CD4-positive, alpha-beta T cell treated with Interleukin-15 for 1 hour (primary cell): Measurements from ENCODE around the gene SNX9.
A peak's percentile ranks its signal among the peaks of the same experiment; 100 is the strongest.
"Not testable (repeated sequence)": the region's sequence is repeated elsewhere in the genome, so short reads cannot be mapped to it uniquely, and the experiment has no call there.

Experiments
- DNase-seq: peaks from one replicate; pipeline ENCODE4 v3.0.0-alpha.2; 2020

Gene SNX9

GRCh38 chr6:157961153-157961831, 138.2 kb downstream of the SNX9 start:
- no peak for DNase-seq

GRCh38 chr6:157961832-157962575, 139.0 kb downstream of the SNX9 start:
- no peak for DNase-seq

DNA sequence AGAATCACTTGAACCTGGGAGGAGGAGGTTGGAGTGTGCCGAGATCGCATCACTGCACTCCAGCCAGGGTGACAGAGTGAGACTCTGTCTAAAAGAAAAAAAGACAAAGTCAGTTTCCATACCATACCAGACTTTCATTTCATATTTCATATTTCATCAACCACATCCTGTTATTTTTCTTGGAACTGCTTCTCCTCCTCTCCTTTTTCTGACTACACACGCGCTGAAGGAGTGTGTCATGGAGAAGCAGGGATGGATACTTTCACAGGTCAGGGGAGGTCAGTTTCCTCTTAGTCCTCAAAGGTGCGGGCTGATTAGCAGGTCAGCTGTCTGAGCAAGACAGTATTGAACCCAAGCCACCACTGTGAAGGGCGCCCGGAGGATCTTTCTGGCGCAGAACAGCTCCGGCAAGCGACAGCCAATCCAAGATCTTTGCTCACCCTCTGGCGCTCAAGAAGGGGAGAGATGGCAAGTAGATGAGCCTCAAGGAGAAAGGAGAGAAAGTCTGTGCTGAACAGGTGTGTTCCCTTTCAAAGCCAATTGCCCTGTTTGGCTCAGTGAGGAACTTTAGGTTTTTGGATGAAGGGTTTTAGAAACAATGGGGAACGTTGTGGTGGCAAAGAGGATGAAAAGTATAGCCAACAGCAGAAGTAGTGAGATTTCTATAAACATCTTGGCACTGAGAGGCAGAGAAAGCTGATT, 139.7 kb downstream of the SNX9 start:
- no peak for DNase-seq

- DNase-seq: no peak
Measured at GRCh38 chr6:157964100-157964499, 141.1 kb downstream of the SNX9 start.

DNA sequence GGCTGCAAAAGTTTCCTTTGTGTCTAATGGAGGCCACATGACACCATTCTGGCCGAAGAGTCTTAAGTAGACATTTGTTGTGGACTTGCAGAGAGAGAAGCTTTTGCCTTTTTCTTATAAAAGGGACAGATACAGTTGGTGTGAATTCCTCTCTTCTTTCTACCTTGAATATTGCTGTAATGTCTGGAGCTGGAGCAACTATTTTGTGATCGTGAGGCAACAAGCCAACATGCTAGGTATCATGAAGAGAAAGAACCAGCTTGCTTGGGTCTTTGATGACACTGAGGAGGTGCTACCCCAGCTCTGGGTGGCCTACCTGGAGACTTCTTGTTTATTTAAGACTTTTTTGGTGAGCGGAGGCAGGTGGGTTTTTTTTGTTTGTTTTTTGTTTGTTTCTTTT, 142.3 kb downstream of the SNX9 start:
- DNase-seq: no peak

DNA sequence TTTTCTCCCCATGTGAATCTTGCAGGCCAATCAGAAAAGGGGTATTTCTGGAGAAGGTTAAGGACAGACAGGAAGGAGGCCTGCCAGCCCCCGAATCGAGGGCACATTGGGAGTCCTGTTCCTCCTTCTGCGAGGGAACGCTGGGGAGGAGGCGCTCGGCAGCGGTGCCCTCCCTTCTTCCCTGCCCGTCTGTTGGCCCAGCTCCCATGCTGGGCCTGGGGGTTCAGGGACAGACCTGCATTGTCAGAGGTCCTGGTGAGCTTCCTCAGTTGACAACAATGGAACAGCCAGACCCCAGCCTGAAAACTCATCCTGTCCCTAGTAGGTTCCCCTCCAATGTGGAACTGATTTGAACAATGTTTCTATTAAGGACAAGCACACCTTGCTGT, 143.5 kb downstream of the SNX9 start:
- DNase-seq: no peak

DNA sequence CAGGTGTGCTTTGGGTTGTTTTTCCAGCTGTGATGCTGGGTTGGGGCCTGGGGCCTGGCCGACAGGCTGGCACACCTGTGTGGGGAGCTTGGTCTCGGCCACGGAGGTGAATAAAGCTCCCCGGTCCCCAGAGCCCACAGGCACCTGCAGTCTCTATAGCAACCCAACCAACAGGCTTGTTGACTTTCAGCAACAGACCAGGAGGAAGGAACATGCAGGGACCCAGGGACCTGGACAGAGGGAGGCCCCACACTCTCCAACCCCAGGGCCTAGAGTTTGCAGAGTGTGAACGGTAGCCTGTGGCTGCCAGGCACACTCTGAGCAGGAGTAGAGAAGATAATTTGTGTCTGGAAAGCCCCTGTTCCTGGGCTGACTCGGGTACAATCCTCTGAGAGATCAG, 144.0 kb downstream of the SNX9 start:
- DNase-seq: no peak

GRCh38 chr6:157967486-157967885, 144.4 kb downstream of the SNX9 start:
- no peak for DNase-seq

DNA sequence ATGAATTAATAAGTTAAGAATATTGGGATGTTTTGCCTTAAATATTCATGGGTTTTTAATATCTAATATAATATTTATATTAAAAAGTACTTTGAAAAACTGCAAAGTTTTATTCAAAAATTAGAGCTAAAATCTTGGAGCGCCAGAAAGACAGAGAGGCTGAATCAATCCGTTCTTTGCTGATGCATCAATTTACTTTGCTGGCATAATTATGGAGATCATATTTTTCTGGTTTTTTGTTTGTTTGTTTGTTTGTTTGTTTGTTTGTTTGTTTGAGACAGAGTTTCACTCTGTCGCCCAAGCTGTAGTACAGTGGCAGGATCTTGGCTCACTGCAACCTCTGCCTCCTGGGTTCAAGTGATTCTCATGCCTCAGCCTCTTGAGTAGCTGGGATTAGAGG, 149.1 kb downstream of the SNX9 start:
- DNase-seq: not testable (repeated sequence)

DNA sequence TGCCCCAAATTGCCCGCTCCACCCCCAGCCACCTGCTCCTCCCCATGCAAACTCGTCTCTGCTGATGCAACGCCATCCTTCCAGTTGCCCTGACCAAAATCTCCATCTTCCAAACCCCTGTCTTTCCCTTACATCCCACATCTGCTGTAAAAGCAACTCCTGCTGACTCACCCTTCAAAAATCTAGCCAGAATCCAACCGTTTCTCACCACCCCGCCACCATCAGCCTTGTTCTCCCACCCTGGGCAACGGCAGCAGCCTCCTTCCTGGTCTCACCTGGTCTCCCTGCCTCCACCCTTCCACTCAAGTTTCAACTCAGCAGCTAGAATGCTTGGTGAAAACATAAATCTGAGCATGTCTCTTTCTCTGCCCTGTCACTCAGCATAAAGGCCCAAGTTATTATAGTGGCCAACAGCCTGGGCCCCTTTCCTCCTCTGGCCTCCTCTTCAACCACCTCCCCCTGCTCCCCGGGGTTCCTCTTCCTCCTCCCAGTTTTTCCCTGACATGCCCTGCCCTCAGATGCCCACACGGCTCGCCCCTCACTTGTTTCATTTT, 151.4 kb downstream of the SNX9 start:
- no peak for DNase-seq

DNA sequence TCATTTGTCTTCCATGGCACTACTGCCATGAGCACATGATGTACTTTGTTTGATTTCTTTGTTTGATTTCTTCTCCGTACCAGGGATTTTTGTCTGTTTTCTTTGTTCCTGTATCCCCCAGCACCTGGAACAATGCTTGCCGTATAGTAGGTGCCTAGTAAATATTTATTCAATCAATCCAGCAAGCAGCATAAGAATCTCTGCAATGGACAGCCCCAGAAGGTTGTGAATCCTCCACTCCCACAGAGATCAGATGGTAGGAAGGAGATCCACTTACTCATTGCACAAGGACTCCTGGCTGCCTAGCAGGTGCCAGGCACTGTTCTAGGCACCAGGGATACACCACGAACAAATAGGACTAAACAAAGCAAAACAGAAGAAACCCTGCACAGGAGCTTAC, 151.9 kb downstream of the SNX9 start:
- no peak for DNase-seq

- no peak for DNase-seq
Measured at GRCh38 chr6:157975456-157975855, 152.4 kb downstream of the SNX9 start.

- no peak for DNase-seq
Measured at GRCh38 chr6:157976345-157977175, 153.5 kb downstream of the SNX9 start.

- no peak for DNase-seq
Measured at GRCh38 chr6:157977176-157977804, 154.2 kb downstream of the SNX9 start.

GRCh38 chr6:157978021-157978783, 155.2 kb downstream of the SNX9 start:
- DNase-seq: no peak

GRCh38 chr6:157980288-157981131, 157.5 kb downstream of the SNX9 start:
- no peak for DNase-seq

DNA sequence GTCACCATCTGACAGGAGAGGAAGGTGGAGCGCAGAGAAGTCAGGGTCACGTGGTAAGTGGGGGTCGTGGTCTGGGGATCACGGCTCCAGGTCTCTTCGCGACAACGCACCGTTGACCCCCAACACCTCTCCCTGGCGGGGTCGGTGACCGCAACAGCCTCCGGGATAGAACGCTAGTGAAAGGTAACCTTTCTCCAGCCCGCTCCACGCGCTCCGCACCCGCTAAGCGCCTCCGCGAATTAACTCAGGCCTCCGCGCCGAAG, 158.0 kb downstream of the SNX9 start:
- DNase-seq: no peak

GRCh38 chr6:157981395-157982101, 158.5 kb downstream of the SNX9 start, which contains the start of gene SYNJ2:
TSS of gene SYNJ2 (plus strand) at chr6:157981863. CDS start at chr6:157981962, 99 bp downstream.
- peak; percentile 83 for DNase-seq

GRCh38 chr6:157982102-157982562, 159.1 kb downstream of the SNX9 start:
- no peak for DNase-seq
